ENCODE results near the gene PPFIBP1.

DNA sequence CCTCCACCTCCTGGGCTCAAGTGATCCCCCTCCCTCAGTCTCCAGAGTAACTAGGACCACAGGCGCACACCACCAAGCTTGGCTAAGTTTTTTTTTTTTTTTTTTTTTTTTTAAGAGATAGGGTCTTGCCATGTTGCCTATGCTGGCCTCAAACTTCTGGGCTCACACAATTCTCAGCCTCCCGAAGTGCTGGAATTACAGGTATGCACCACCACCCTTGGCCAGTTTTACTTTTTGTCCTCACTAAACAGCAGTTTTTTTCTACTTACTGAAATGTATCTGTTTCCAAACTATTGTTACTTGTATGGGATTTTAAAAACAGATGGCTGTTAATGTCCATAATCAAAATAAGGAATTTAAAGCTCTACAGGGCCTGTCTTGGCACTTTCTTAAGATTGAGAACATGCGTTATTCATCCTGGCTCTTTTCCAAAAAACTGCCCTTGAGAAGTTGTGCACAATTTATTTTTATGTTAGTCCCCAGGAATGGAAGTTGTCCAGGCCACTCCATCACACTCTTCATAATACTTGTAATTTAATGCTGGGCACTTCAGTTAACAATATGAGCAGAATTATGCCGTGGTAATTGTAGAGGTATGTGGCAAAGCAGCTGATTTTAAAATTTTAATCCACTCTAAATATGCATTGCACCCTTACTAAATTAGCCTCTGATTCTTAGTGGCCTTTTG, 120.3 kb downstream of the PPFIBP1 start:
- TF ChIP-seq, protein P1, sequence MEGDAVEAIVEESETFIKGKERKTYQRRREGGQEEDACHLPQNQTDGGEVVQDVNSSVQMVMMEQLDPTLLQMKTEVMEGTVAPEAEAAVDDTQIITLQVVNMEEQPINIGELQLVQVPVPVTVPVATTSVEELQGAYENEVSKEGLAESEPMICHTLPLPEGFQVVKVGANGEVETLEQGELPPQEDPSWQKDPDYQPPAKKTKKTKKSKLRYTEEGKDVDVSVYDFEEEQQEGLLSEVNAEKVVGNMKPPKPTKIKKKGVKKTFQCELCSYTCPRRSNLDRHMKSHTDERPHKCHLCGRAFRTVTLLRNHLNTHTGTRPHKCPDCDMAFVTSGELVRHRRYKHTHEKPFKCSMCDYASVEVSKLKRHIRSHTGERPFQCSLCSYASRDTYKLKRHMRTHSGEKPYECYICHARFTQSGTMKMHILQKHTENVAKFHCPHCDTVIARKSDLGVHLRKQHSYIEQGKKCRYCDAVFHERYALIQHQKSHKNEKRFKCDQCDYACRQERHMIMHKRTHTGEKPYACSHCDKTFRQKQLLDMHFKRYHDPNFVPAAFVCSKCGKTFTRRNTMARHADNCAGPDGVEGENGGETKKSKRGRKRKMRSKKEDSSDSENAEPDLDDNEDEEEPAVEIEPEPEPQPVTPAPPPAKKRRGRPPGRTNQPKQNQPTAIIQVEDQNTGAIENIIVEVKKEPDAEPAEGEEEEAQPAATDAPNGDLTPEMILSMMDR (IDR thresholded peaks at IDR 0.05; ENCODE audit: low read length): no peak
- no peak for TF ChIP-seq EZH2phosphoT487 (IDR thresholded peaks at IDR 0.05; ENCODE audit: low read length)
- TF ChIP-seq EZH2 (optimal IDR thresholded peaks at IDR 0.05; ENCODE audit: low read depth, low read length): no peak

All from MM.1S (cell line).